HUES48 (cell line): ENCODE measurements around the gene JAKMIP1.
A peak's percentile ranks its signal among the peaks of the same experiment; 100 is the strongest.

Experiments used
- H3K27ac ChIP-seq: one replicate; pipeline ENCODE4 v1.7.0; 2013; ENCODE audit warnings: low read depth, low read length, inconsistent platforms
- H3K27me3 ChIP-seq: 2 replicates; pipeline ENCODE4 v1.6.1; 2013; ENCODE audit warnings: mild to moderate bottlenecking, low read length; ENCODE audit not compliant: control insufficient read depth, insufficient read depth
- H3K36me3 ChIP-seq: 2 replicates; pipeline ENCODE4 v1.6.1; 2013; ENCODE audit warnings: low read length; ENCODE audit not compliant: control insufficient read depth, insufficient read depth
- H3K4me1 ChIP-seq: 2 replicates; pipeline ENCODE4 v1.6.1; 2013; ENCODE audit warnings: mild to moderate bottlenecking, low read length; ENCODE audit not compliant: control insufficient read depth, insufficient read depth
- H3K4me3 ChIP-seq: 2 replicates; pipeline ENCODE4 v1.5.1; 2013; ENCODE audit warnings: mild to moderate bottlenecking, low read depth, low read length
- H3K9ac ChIP-seq: 2 replicates; pipeline ENCODE4 v1.6.1; 2013; ENCODE audit warnings: mild to moderate bottlenecking, low read depth, low read length, moderate library complexity
- H3K9me3 ChIP-seq: 2 replicates; pipeline ENCODE4 v1.6.1; 2013; ENCODE audit warnings: low read length; ENCODE audit not compliant: control insufficient read depth, insufficient read depth

JAKMIP1 gene

GRCh38 chr4:6200011-6200921 is at the start of gene JAKMIP1:
JAKMIP1 (minus strand) TSS chr4:6200549; CDS start chr4:6112850, 87,699 bp downstream.
- peaks cover 13% of the 10 kb centered on the region for H3K27me3 ChIP-seq
- no peaks in the 10 kb centered on the region for H3K9me3 ChIP-seq
- no peak within 1 kb of the TSS for H3K9ac ChIP-seq
- no peaks in the 10 kb centered on the region for H3K36me3 ChIP-seq
- peak within 1 kb of the TSS; percentile 75 for H3K4me3 ChIP-seq
- no peak within 1 kb of the TSS for H3K27ac ChIP-seq
- peaks cover 27% of the 10 kb centered on the region for H3K4me1 ChIP-seq

GRCh38 chr4:6248394-6248793 is 48.0 kb upstream of the JAKMIP1 start:
- H3K27ac ChIP-seq: no peak overlapping the region
- no peaks in the 10 kb centered on the region for H3K4me1 ChIP-seq
- peaks cover 10% of the 10 kb centered on the region for H3K27me3 ChIP-seq
- H3K36me3 ChIP-seq: no peaks in the 10 kb centered on the region
- H3K9ac ChIP-seq: no peak overlapping the region
- peaks cover 14% of the 10 kb centered on the region; the same call in 1 of the 2 replicates for H3K9me3 ChIP-seq
- H3K4me3 ChIP-seq: no peak overlapping the region

- H3K9ac ChIP-seq: no peak overlapping the region
- peak overlapping the region; percentile 61; the same call in 1 of the 2 replicates for H3K4me3 ChIP-seq
Measured at GRCh38 chr4:6246170-6246634, 45.9 kb upstream of the JAKMIP1 start.

GRCh38 chr4:6245246-6246169 is 45.2 kb upstream of the JAKMIP1 start:
- peaks cover 14% of the 10 kb centered on the region; the same call in 1 of the 2 replicates for H3K9me3 ChIP-seq
- no peaks in the 10 kb centered on the region for H3K36me3 ChIP-seq
- peaks cover 10% of the 10 kb centered on the region for H3K27me3 ChIP-seq
- peak overlapping the region; percentile 61 for H3K4me3 ChIP-seq
- no peak overlapping the region for H3K27ac ChIP-seq
- H3K9ac ChIP-seq: peak overlapping the region; percentile 35; the same call in 1 of the 2 replicates
- no peaks in the 10 kb centered on the region for H3K4me1 ChIP-seq

More at GRCh38 chr4:6246170-6246634, 45.9 kb upstream of the JAKMIP1 start:
- peaks cover 14% of the 10 kb centered on the region; the same call in 1 of the 2 replicates for H3K9me3 ChIP-seq
- H3K4me1 ChIP-seq: no peaks in the 10 kb centered on the region
- H3K36me3 ChIP-seq: no peaks in the 10 kb centered on the region
- peaks cover 10% of the 10 kb centered on the region for H3K27me3 ChIP-seq
- no peak overlapping the region for H3K27ac ChIP-seq

GRCh38 chr4:6242271-6243029 is 42.1 kb upstream of the JAKMIP1 start:
- Histone ChIP-seq H3K27ac (no peak overlapping the region), H3K27me3 (peaks cover 10% of the 10 kb centered on the region), H3K36me3 (no peaks in the 10 kb centered on the region), H3K9me3 (peaks cover 14% of the 10 kb centered on the region; the same call in 1 of the 2 replicates), H3K4me1 (no peaks in the 10 kb centered on the region), H3K9ac (no peak overlapping the region), H3K4me3 (no peak overlapping the region)

GRCh38 chr4:6241062-6241845 is 40.9 kb upstream of the JAKMIP1 start:
- no peak overlapping the region for H3K9ac ChIP-seq
- H3K27me3 ChIP-seq: peaks cover 10% of the 10 kb centered on the region
- H3K4me1 ChIP-seq: no peaks in the 10 kb centered on the region
- H3K36me3 ChIP-seq: no peaks in the 10 kb centered on the region
- H3K4me3 ChIP-seq: no peak overlapping the region
- peaks cover 14% of the 10 kb centered on the region; the same call in 1 of the 2 replicates for H3K9me3 ChIP-seq
- no peak overlapping the region for H3K27ac ChIP-seq

- peaks cover 5% of the 10 kb centered on the region for H3K27me3 ChIP-seq
Measured at GRCh38 chr4:6239968-6240367, 39.6 kb upstream of the JAKMIP1 start.

GRCh38 chr4:6239486-6239885 is 39.1 kb upstream of the JAKMIP1 start:
- Histone ChIP-seq H3K36me3 (no peaks in the 10 kb centered on the region), H3K9ac (no peak overlapping the region), H3K27ac (no peak overlapping the region), H3K4me3 (no peak overlapping the region), H3K4me1 (no peaks in the 10 kb centered on the region), H3K27me3 (no peaks in the 10 kb centered on the region), H3K9me3 (peaks cover 7% of the 10 kb centered on the region; the same call in 1 of the 2 replicates)

More at GRCh38 chr4:6239968-6240367, 39.6 kb upstream of the JAKMIP1 start:
- Histone ChIP-seq H3K9ac (no peak overlapping the region), H3K9me3 (peaks cover 12% of the 10 kb centered on the region; the same call in 1 of the 2 replicates), H3K27ac (no peak overlapping the region), H3K4me3 (no peak overlapping the region), H3K36me3 (no peaks in the 10 kb centered on the region), H3K4me1 (no peaks in the 10 kb centered on the region)

GRCh38 chr4:6236816-6237390 is 36.6 kb upstream of the JAKMIP1 start:
- Histone ChIP-seq H3K9me3 (no peaks in the 10 kb centered on the region), H3K27ac (no peak overlapping the region), H3K36me3 (no peaks in the 10 kb centered on the region), H3K4me1 (no peaks in the 10 kb centered on the region), H3K4me3 (no peak overlapping the region), H3K27me3 (no peaks in the 10 kb centered on the region), H3K9ac (no peak overlapping the region)
